ENCODE measurements around the gene MAP1LC3A.

MAP1LC3A gene

GRCh38 chr20:34528921-34529297 is 29.6 kb upstream of the MAP1LC3A start:
- FAIRE-seq, result no peak

GRCh38 chr20:34529742-34530141 is 28.8 kb upstream of the MAP1LC3A start:
- no peak for FAIRE-seq
- DNase-seq (ENCODE audit: insufficient read length, low spot score), result no peak

More at GRCh38 chr20:34528921-34529297, 29.6 kb upstream of the MAP1LC3A start:
- no peak for DNase-seq (ENCODE audit: insufficient read length, low spot score)

GRCh38 chr20:34530342-34530741 is 28.2 kb upstream of the MAP1LC3A start:
- DNase-seq (ENCODE audit: insufficient read length, low spot score) (no peak), FAIRE-seq (no peak)

- no peak for DNase-seq (ENCODE audit: insufficient read length, low spot score)
- FAIRE-seq, result no peak
These were observed 26.8 kb upstream of the MAP1LC3A start for GRCh38 chr20:34531608-34532265.

GRCh38 chr20:34532320-34532719 is 26.2 kb upstream of the MAP1LC3A start:
- FAIRE-seq (no peak), DNase-seq (ENCODE audit: insufficient read length, low spot score) (no peak)

GRCh38 chr20:34532756-34533155 is 25.8 kb upstream of the MAP1LC3A start:
- no peak for FAIRE-seq

GRCh38 chr20:34534391-34535165 is 23.9 kb upstream of the MAP1LC3A start:
- FAIRE-seq, result no peak
- DNase-seq (ENCODE audit: insufficient read length, low spot score), result no peak

More at GRCh38 chr20:34532756-34533155, 25.8 kb upstream of the MAP1LC3A start:
- DNase-seq (ENCODE audit: insufficient read length, low spot score), result no peak

GRCh38 chr20:34535301-34535840 is 23.1 kb upstream of the MAP1LC3A start:
- DNase-seq (ENCODE audit: insufficient read length, low spot score) (no peak), FAIRE-seq (no peak)

GRCh38 chr20:34535857-34536256 is 22.7 kb upstream of the MAP1LC3A start:
- FAIRE-seq, result no peak
- DNase-seq (ENCODE audit: insufficient read length, low spot score), result no peak

- FAIRE-seq (no peak), DNase-seq (ENCODE audit: insufficient read length, low spot score) (no peak)
These were observed 21.6 kb upstream of the MAP1LC3A start for GRCh38 chr20:34536798-34537394.

- FAIRE-seq (no peak), DNase-seq (ENCODE audit: insufficient read length, low spot score) (no peak)
These were observed 20.9 kb upstream of the MAP1LC3A start for GRCh38 chr20:34537651-34538050.

- DNase-seq (ENCODE audit: insufficient read length, low spot score) (peak; percentile 54), FAIRE-seq (peak; percentile 8)
These were observed 19.8 kb upstream of the MAP1LC3A start for GRCh38 chr20:34538671-34539123.

- DNase-seq (ENCODE audit: insufficient read length, low spot score) (no peak), FAIRE-seq (no peak)
These were observed 18.8 kb upstream of the MAP1LC3A start for GRCh38 chr20:34539756-34540155.

GRCh38 chr20:34540596-34541263 is 17.8 kb upstream of the MAP1LC3A start:
- DNase-seq (ENCODE audit: insufficient read length, low spot score) (no peak), FAIRE-seq (no peak)

GRCh38 chr20:34541264-34541901 is 17.1 kb upstream of the MAP1LC3A start:
- no peak for DNase-seq (ENCODE audit: insufficient read length, low spot score)
- FAIRE-seq, result no peak

GRCh38 chr20:34541917-34542316 is 16.6 kb upstream of the MAP1LC3A start:
- no peak for DNase-seq (ENCODE audit: insufficient read length, low spot score)
- no peak for FAIRE-seq

GRCh38 chr20:34542439-34542838 is 16.1 kb upstream of the MAP1LC3A start:
- FAIRE-seq (no peak), DNase-seq (ENCODE audit: insufficient read length, low spot score) (no peak)

- DNase-seq (ENCODE audit: insufficient read length, low spot score) (no peak), FAIRE-seq (no peak)
These were observed 15.0 kb upstream of the MAP1LC3A start for GRCh38 chr20:34543463-34544056.

- FAIRE-seq (no peak), DNase-seq (ENCODE audit: insufficient read length, low spot score) (no peak)
These were observed 14.3 kb upstream of the MAP1LC3A start for GRCh38 chr20:34544109-34544796.

Data from GM19239 (cell line).